ENCODE data around the gene CABLES2. TPM values are rescaled to one million over a fixed set of nuclear protein-coding genes. Genes with fewer than 3 reads are reported as not detected.

Gene CABLES2
- total RNA-seq, 1 experiment from 2014 or later = 12.4 TPM

GRCh38 chr20:62387219-62387913 is 19.7 kb downstream of the CABLES2 start:
- peaks cover 28% of the 10 kb centered on the region for H4K20me1 ChIP-seq (ENCODE audit: low read length)
- BruUV-seq (replicated peaks) = TSS peak; percentile 72
- POLR2A ChIA-PET (ENCODE audit: unreplicated experiment) = interaction anchor here (0.6 to 0.7 kb wide), 4 partner anchors 26 to 201 kb away, joined by 3 to 23 read pairs (median 10); no protein-coding TSS in a partner anchor
- no peak overlapping the region for H2AFZ ChIP-seq (ENCODE audit: low read length)
- intact Hi-C loops (cut with micrococcal nuclease) = loop anchor here (10.0 kb wide), 1 partner anchor 407 kb away; the partner anchor contains the start of gene MRGBP
- no peak for TF ChIP-seq CTCF (conservative IDR thresholded peaks at IDR 0.05; ENCODE audit: low read depth, low read length)
- TF ChIP-seq EZH2 (IDR thresholded peaks at IDR 0.05; ENCODE audit: low read length, unreplicated experiment) = no peak
- no peak for TF ChIP-seq EZH2phosphoT487 (IDR thresholded peaks at IDR 0.05; ENCODE audit: borderline replicate concordance, low read length)
- no peaks in the 10 kb centered on the region for H3K9me2 ChIP-seq (replicated peaks; ENCODE audit: low read length)
- H3K27ac ChIP-seq (ENCODE audit: low read length) = peak overlapping the region; percentile 43
- peak overlapping the region; percentile 97 for H3K4me2 ChIP-seq (ENCODE audit: low read length)
- CTCF ChIA-PET = interaction anchor here (0.9 kb wide), 1 partner anchor 37 kb away, joined by 3 read pairs; no protein-coding TSS in a partner anchor
- no peaks in the 10 kb centered on the region for H3K9me3 ChIP-seq (ENCODE audit: low read length)
- peaks cover 21% of the 10 kb centered on the region for H3F3A ChIP-seq (ENCODE audit: low read length, unreplicated experiment)
- H3K79me2 ChIP-seq (ENCODE audit: low read length) = peaks cover 53% of the 10 kb centered on the region
- H3K36me3 ChIP-seq (ENCODE audit: low read depth, low read length) = peaks cover 27% of the 10 kb centered on the region
- peak overlapping the region; percentile 100 for H3K4me3 ChIP-seq (ENCODE audit: low read length)
- ATAC-seq = no peak
- peak overlapping the region; percentile 99 for H3K9ac ChIP-seq (ENCODE audit: low read length)
- no peak for DNase-seq
- peaks cover 16% of the 10 kb centered on the region for H3K4me1 ChIP-seq (ENCODE audit: insufficient read depth, low read length)
- H3K27me3 ChIP-seq (ENCODE audit: low read length) = no peaks in the 10 kb centered on the region

DNA sequence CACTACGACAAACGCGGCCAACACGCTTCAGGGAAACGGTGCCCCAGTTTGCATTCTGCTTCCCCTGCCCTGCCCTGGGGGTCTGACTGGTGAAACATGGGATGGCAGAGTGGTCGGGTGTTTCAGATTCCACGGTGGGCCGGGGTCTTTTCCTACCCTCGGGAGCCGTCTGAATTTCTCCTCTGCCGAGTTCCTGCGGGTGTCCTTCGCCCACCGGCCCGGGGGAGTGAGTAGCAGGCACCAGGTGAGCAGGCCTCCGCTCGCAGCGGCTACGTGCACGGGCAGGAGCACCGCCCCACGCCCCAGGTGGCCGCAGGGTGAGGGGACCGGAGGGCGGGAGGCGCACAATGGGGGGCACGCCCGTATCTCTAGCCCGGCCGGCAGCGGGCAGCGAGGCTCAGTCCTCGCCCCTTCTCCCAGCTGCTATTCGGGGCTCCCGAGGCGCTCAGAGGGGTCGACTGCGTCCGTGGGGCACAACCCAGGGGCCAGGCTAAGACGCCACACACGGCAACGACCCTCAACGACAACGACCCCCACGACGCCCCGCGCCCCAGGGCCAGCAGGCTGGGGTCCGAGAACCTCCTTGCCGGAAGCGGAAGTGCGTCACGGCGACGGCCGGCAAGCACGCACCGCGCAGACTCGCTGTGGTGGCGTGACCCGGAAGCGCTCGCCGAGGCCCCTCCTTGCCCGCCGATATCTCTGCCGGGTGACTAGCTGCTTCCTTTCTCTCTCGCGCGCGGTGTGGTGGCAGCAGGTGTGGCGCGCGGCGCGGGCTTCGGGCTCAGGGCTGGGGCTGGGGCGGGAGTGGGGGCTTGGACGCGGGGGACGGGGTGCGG is 20.5 kb downstream of the CABLES2 start, which contains the start of gene RPS21:
RPS21 (plus strand) TSS at position 721 of the 836 bp plus-strand sequence. CDS start 236 bp downstream, outside the sequence.
- CTCF ChIA-PET = interaction anchor here (0.5 to 0.9 kb wide), 4 partner anchors 37 to 256 kb away, joined by 3 to 9 read pairs (median 6); no protein-coding TSS in a partner anchor

More for the DNA sequence above, 20.5 kb downstream of the CABLES2 start, which contains the start of gene RPS21:
- Histone ChIP-seq H3K4me1 (ENCODE audit: insufficient read depth, low read length) (peaks cover 18% of the 10 kb centered on the region), H3K9me3 (ENCODE audit: low read length) (no peaks in the 10 kb centered on the region), H3F3A (ENCODE audit: low read length, unreplicated experiment) (peaks cover 21% of the 10 kb centered on the region), H3K9me2 (replicated peaks; ENCODE audit: low read length) (no peaks in the 10 kb centered on the region), H3K79me2 (ENCODE audit: low read length) (peaks cover 53% of the 10 kb centered on the region), H3K4me2 (ENCODE audit: low read length) (peak within 1 kb of the TSS; percentile 97), H3K4me3 (ENCODE audit: low read length) (peak within 1 kb of the TSS; percentile 100), H2AFZ (ENCODE audit: low read length) (peak within 1 kb of the TSS; percentile 66), H3K36me3 (ENCODE audit: low read depth, low read length) (peaks cover 27% of the 10 kb centered on the region), H3K27me3 (ENCODE audit: low read length) (no peaks in the 10 kb centered on the region), H3K27ac (ENCODE audit: low read length) (peak within 1 kb of the TSS; percentile 75), H3K9ac (ENCODE audit: low read length) (peak within 1 kb of the TSS; percentile 99), H4K20me1 (ENCODE audit: low read length) (peaks cover 28% of the 10 kb centered on the region)
- TSS peak; percentile 58 for BruUV-seq (replicated peaks)
- ATAC-seq (peak; percentile 82), DNase-seq (peak; percentile 91)
- TF ChIP-seq CTCF (conservative IDR thresholded peaks at IDR 0.05; ENCODE audit: low read depth, low read length) (no peak), EZH2phosphoT487 (IDR thresholded peaks at IDR 0.05; ENCODE audit: borderline replicate concordance, low read length) (no peak), EZH2 (IDR thresholded peaks at IDR 0.05; ENCODE audit: low read length, unreplicated experiment) (no peak)
- intact Hi-C loops (cut with micrococcal nuclease) = loop anchor here (10.0 kb wide), 1 partner anchor 408 kb away; the partner anchor contains the start of gene MRGBP
- POLR2A ChIA-PET (ENCODE audit: unreplicated experiment) = interaction anchor here (0.6 to 0.7 kb wide), 4 partner anchors 26 to 202 kb away, joined by 3 to 23 read pairs (median 10); no protein-coding TSS in a partner anchor

All from PC-3 (cell line).